SK-N-SH treated with all-trans-retinoic acid at 6 μM for 48 hours (cell line): ENCODE results near the gene TNNC2.

ENCODE experiments used
- ATAC-seq: fragments of 200-7000 bp; cut with Tn5 transposase; 3 replicates; pipeline ENCODE4 v1.9.1; 2020; ENCODE audit warnings: mild to moderate bottlenecking, moderate library complexity
- ARNTL ChIP-seq: fragments of 450-650 bp; formaldehyde crosslinking; IDR thresholded peaks from 2 replicates; pipeline ENCODE4 v1.5.0; 2020; ENCODE audit warnings: low read depth, mild to moderate bottlenecking, moderate library complexity, borderline replicate concordance
- BACH2 ChIP-seq: fragments of 250-450 bp; sonication (Bioruptor Pico); IDR thresholded peaks from 2 replicates; pipeline ENCODE4 v1.9.0; 2021; ENCODE audit warnings: mild to moderate bottlenecking, borderline replicate concordance
- CSDC2 ChIP-seq: fragments of 250-450 bp; sonication (Bioruptor Pico); IDR thresholded peaks from 2 replicates; pipeline ENCODE4 v1.5.0; 2020; ENCODE audit warnings: mild to moderate bottlenecking, moderate library complexity
- ESRRG ChIP-seq: fragments of 250-450 bp; sonication (Bioruptor Pico); IDR thresholded peaks from 2 replicates; pipeline ENCODE4 v1.6.1; 2021; ENCODE audit warnings: mild to moderate bottlenecking
- OSR1 ChIP-seq: fragments of 250-450 bp; sonication (Bioruptor Pico); IDR thresholded peaks from 2 replicates; pipeline ENCODE4 v1.8.0; 2022; ENCODE audit warnings: moderate library complexity, mild to moderate bottlenecking, inconsistent platforms
- PATZ1 ChIP-seq: fragments of 250-450 bp; sonication (Bioruptor Pico); IDR thresholded peaks from 2 replicates; pipeline ENCODE4 v1.8.0; 2020; ENCODE audit warnings: mild to moderate bottlenecking, moderate library complexity, borderline replicate concordance
- POU6F1 ChIP-seq: fragments of 250-450 bp; sonication (Bioruptor Pico); IDR thresholded peaks from 2 replicates; pipeline ENCODE4 v1.8.0; 2021; ENCODE audit warnings: low read depth, mild to moderate bottlenecking, moderate library complexity, borderline replicate concordance
- PPARA ChIP-seq: fragments of 250-450 bp; sonication (Bioruptor Pico); IDR thresholded peaks from 2 replicates; pipeline ENCODE4 v1.5.0; 2020; ENCODE audit warnings: mild to moderate bottlenecking, borderline replicate concordance
- RARB ChIP-seq: fragments of 250-450 bp; sonication (Bioruptor Pico); IDR thresholded peaks from 2 replicates; pipeline ENCODE4 v1.8.0; 2021; ENCODE audit warnings: mild to moderate bottlenecking, moderate library complexity
- SNAI2 ChIP-seq: fragments of 250-450 bp; sonication (Bioruptor Pico); IDR thresholded peaks from 2 replicates; pipeline ENCODE4 v1.5.0; 2020; ENCODE audit warnings: mild to moderate bottlenecking, moderate library complexity
- TCF4 ChIP-seq: fragments of 250-450 bp; sonication (Bioruptor Pico); IDR thresholded peaks from 2 replicates; pipeline ENCODE4 v1.8.0; 2021; ENCODE audit warnings: mild to moderate bottlenecking, moderate library complexity, borderline replicate concordance
- TOX ChIP-seq: fragments of 250-450 bp; sonication (Bioruptor Pico); IDR thresholded peaks from 2 replicates; pipeline ENCODE4 v1.8.0; 2021; ENCODE audit warnings: mild to moderate bottlenecking, moderate library complexity, borderline replicate concordance
- ZC3H10 ChIP-seq: fragments of 250-450 bp; sonication (Bioruptor Pico); IDR thresholded peaks from 2 replicates; pipeline ENCODE4 v1.5.1; 2021; ENCODE audit warnings: mild to moderate bottlenecking, moderate library complexity
- ZFP3 ChIP-seq: fragments of 250-450 bp; sonication (Bioruptor Pico); IDR thresholded peaks from 2 replicates; pipeline ENCODE4 v1.5.0; 2020; ENCODE audit warnings: mild to moderate bottlenecking, moderate library complexity
- ZNF565 ChIP-seq: fragments of 450-650 bp; formaldehyde crosslinking; conservative IDR thresholded peaks from 2 replicates; pipeline ENCODE4 v1.5.0; 2020; ENCODE audit warnings: low read depth, mild to moderate bottlenecking, moderate library complexity
- ZNF70 ChIP-seq: fragments of 450-650 bp; formaldehyde crosslinking; IDR thresholded peaks from 2 replicates; pipeline ENCODE4 v1.5.0; 2020; ENCODE audit warnings: mild to moderate bottlenecking, moderate library complexity
- ZNF8 ChIP-seq: fragments of 450-650 bp; formaldehyde crosslinking; IDR thresholded peaks from 2 replicates; pipeline ENCODE4 v1.5.0; 2020; ENCODE audit warnings: mild to moderate bottlenecking, moderate library complexity
- TF ChIP-seq, protein P1 (sequence below): fragments of 250-450 bp; sonication (Bioruptor Pico); IDR thresholded peaks from 2 replicates; pipeline ENCODE4 v1.5.0; 2020; ENCODE audit warnings: mild to moderate bottlenecking, moderate library complexity
- TF ChIP-seq, protein P2 (sequence below): fragments of 250-450 bp; sonication (Bioruptor Pico); IDR thresholded peaks from 2 replicates; pipeline ENCODE4 v1.5.1; 2021; ENCODE audit warnings: mild to moderate bottlenecking, moderate library complexity
- TF ChIP-seq, protein P3 (sequence below): fragments of 250-450 bp; sonication (Bioruptor Pico); IDR thresholded peaks from 2 replicates; pipeline ENCODE4 v1.5.1; 2020; ENCODE audit warnings: low read depth, mild to moderate bottlenecking, moderate library complexity

Gene TNNC2

DNA sequence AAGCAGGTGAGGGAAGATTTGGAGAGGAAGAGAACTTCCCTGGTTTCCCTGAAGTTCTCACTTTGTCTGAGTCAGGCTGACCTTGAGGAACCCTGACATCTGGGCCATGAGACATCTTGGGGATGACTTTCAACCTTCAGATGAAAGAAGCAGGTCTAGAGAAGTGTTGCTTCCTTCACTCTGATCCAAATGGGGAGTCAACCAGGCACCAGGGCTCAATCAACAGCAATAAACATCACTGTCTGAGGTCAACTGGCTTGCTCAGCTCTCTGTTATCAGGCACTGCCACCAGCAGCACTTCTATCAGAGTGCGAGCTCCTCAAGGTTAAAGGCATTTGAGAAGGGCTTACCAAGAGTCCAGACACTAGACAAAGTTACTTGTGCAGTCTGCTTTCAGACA lies 23.8 kb upstream of the TNNC2 start:
- no peak for ATAC-seq
- TF ChIP-seq ZNF565 (no peak), TCF4 (CRISPR knock-in tag) (no peak), ZC3H10 (CRISPR knock-in tag) (no peak), ARNTL (CRISPR knock-in tag) (no peak), SNAI2 (no peak), ESRRG (no peak), PATZ1 (CRISPR knock-in tag) (no peak), RARB (CRISPR knock-in tag) (no peak), BACH2 (CRISPR knock-in tag) (no peak), POU6F1 (CRISPR knock-in tag) (no peak), OSR1 (CRISPR knock-in tag) (no peak), PPARA (CRISPR knock-in tag) (no peak), ZFP3 (CRISPR knock-in tag) (no peak), CSDC2 (CRISPR knock-in tag) (no peak)
- TF ChIP-seq, protein P1, sequence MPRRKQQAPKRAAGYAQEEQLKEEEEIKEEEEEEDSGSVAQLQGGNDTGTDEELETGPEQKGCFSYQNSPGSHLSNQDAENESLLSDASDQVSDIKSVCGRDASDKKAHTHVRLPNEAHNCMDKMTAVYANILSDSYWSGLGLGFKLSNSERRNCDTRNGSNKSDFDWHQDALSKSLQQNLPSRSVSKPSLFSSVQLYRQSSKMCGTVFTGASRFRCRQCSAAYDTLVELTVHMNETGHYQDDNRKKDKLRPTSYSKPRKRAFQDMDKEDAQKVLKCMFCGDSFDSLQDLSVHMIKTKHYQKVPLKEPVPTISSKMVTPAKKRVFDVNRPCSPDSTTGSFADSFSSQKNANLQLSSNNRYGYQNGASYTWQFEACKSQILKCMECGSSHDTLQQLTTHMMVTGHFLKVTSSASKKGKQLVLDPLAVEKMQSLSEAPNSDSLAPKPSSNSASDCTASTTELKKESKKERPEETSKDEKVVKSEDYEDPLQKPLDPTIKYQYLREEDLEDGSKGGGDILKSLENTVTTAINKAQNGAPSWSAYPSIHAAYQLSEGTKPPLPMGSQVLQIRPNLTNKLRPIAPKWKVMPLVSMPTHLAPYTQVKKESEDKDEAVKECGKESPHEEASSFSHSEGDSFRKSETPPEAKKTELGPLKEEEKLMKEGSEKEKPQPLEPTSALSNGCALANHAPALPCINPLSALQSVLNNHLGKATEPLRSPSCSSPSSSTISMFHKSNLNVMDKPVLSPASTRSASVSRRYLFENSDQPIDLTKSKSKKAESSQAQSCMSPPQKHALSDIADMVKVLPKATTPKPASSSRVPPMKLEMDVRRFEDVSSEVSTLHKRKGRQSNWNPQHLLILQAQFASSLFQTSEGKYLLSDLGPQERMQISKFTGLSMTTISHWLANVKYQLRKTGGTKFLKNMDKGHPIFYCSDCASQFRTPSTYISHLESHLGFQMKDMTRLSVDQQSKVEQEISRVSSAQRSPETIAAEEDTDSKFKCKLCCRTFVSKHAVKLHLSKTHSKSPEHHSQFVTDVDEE (CRISPR knock-in tag), result no peak
- TF ChIP-seq, protein P2, sequence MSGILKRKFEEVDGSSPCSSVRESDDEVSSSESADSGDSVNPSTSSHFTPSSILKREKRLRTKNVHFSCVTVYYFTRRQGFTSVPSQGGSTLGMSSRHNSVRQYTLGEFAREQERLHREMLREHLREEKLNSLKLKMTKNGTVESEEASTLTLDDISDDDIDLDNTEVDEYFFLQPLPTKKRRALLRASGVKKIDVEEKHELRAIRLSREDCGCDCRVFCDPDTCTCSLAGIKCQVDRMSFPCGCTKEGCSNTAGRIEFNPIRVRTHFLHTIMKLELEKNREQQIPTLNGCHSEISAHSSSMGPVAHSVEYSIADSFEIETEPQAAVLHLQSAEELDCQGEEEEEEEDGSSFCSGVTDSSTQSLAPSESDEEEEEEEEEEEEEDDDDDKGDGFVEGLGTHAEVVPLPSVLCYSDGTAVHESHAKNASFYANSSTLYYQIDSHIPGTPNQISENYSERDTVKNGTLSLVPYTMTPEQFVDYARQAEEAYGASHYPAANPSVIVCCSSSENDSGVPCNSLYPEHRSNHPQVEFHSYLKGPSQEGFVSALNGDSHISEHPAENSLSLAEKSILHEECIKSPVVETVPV (CRISPR knock-in tag), result no peak
- TF ChIP-seq, all 23 proteins: peak for 0

GRCh38 chr20:45850238-45850637 lies 23.1 kb upstream of the TNNC2 start:
- TF ChIP-seq PATZ1 (CRISPR knock-in tag) (no peak), OSR1 (CRISPR knock-in tag) (no peak), PPARA (CRISPR knock-in tag) (no peak), ZNF8 (no peak), TOX (CRISPR knock-in tag) (no peak), ARNTL (CRISPR knock-in tag) (no peak), ZFP3 (CRISPR knock-in tag) (no peak), TCF4 (CRISPR knock-in tag) (no peak), ZNF565 (no peak), POU6F1 (CRISPR knock-in tag) (no peak), BACH2 (CRISPR knock-in tag) (no peak), ZNF70 (no peak), ESRRG (no peak)
- TF ChIP-seq, protein P1 (CRISPR knock-in tag), result no peak
- TF ChIP-seq, protein P3, sequence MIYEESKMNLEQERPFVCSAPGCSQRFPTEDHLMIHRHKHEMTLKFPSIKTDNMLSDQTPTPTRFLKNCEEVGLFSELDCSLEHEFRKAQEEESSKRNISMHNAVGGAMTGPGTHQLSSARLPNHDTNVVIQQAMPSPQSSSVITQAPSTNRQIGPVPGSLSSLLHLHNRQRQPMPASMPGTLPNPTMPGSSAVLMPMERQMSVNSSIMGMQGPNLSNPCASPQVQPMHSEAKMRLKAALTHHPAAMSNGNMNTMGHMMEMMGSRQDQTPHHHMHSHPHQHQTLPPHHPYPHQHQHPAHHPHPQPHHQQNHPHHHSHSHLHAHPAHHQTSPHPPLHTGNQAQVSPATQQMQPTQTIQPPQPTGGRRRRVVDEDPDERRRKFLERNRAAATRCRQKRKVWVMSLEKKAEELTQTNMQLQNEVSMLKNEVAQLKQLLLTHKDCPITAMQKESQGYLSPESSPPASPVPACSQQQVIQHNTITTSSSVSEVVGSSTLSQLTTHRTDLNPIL (CRISPR knock-in tag), result no peak
- TF ChIP-seq, all 23 proteins: peak for 0
- no peak for ATAC-seq
